OCI-LY1 (cell line): ENCODE results near the gene CNOT8.

Experiments
- H2AFZ ChIP-seq: fragments of 200-600 bp; sonication (generic), shearing (Covaris generic); 2 replicates; pipeline ENCODE4 v1.6.0; 2014; ENCODE audit warnings: antibody characterized with exemption, mild to moderate bottlenecking, low read length
- H3F3A ChIP-seq: fragments of 200-600 bp; sonication (generic), shearing (Covaris generic); 2 replicates; pipeline ENCODE4 v1.6.0; 2014; ENCODE audit warnings: mild to moderate bottlenecking, antibody characterized with exemption, low read length, moderate library complexity; ENCODE audit not compliant: insufficient read depth
- H3K27ac ChIP-seq: fragments of 200-600 bp; sonication (generic); 2 replicates; pipeline ENCODE4 v1.5.1; 2014; ENCODE audit warnings: low read length, mixed run types, mild to moderate bottlenecking, low read depth; ENCODE audit not compliant: poor library complexity, severe bottlenecking
- H3K27me3 ChIP-seq: fragments of 200-600 bp; sonication (generic); 2 replicates; pipeline ENCODE4 v1.6.0; 2014; ENCODE audit warnings: antibody characterized with exemption, mild to moderate bottlenecking, low read length, moderate library complexity; ENCODE audit not compliant: insufficient read depth
- H3K36me3 ChIP-seq: fragments of 200-600 bp; sonication (generic); 2 replicates; pipeline ENCODE4 v1.6.1; 2014; ENCODE audit warnings: mild to moderate bottlenecking, antibody characterized with exemption, low read length, moderate library complexity, mixed read lengths; ENCODE audit not compliant: insufficient read depth
- H3K4me1 ChIP-seq: fragments of 200-600 bp; sonication (generic); 2 replicates; pipeline ENCODE4 v1.5.1; 2014; ENCODE audit warnings: mild to moderate bottlenecking, low read length, moderate library complexity; ENCODE audit not compliant: insufficient read depth, severe bottlenecking
- H3K4me2 ChIP-seq: fragments of 200-600 bp; sonication (generic), shearing (Covaris generic); 2 replicates; pipeline ENCODE4 v1.6.1; 2014; ENCODE audit warnings: low read length
- H3K4me3 ChIP-seq: fragments of 200-600 bp; sonication (generic); 2 replicates; pipeline ENCODE4 v1.5.1; 2014; ENCODE audit warnings: low read length, low read depth, mild to moderate bottlenecking, mixed read lengths; ENCODE audit not compliant: poor library complexity, severe bottlenecking
- H3K79me2 ChIP-seq: fragments of 200-600 bp; shearing (Covaris generic); 2 replicates; pipeline ENCODE4 v1.6.1; 2016; ENCODE audit warnings: mixed run types, low read length, mixed read lengths; ENCODE audit not compliant: insufficient read depth
- H3K9ac ChIP-seq: fragments of 200-600 bp; sonication (generic), shearing (Covaris generic); 2 replicates; pipeline ENCODE4 v1.6.1; 2014; ENCODE audit warnings: mild to moderate bottlenecking, low read length, mixed read lengths
- H3K9me2 ChIP-seq: fragments of 200-600 bp; sonication (generic), shearing (Covaris generic); 2 replicates; pipeline ENCODE4 v1.6.1; 2014; ENCODE audit warnings: low read depth, mild to moderate bottlenecking, low read length, mixed read lengths
- H3K9me3 ChIP-seq: fragments of 200-600 bp; shearing (Covaris generic); 2 replicates; pipeline ENCODE4 v1.6.1; 2014; ENCODE audit warnings: low read length, mixed read lengths
- H4K20me1 ChIP-seq: fragments of 200-600 bp; sonication (generic), shearing (Covaris generic); 2 replicates; pipeline ENCODE4 v1.6.0; 2016; ENCODE audit warnings: mild to moderate bottlenecking, low read length; ENCODE audit not compliant: insufficient read depth
- EZH2 ChIP-seq: fragments of 200-600 bp; sonication (generic), shearing (Covaris generic); IDR thresholded peaks from 2 replicates; pipeline ENCODE4 v1.8.0; 2017; ENCODE audit warnings: borderline replicate concordance, mixed run types, mild to moderate bottlenecking, antibody characterized with exemption, low read length, moderate library complexity, mixed read lengths
- TF ChIP-seq, protein P1 (sequence below): fragments of 200-600 bp; sonication (generic), shearing (Covaris generic); IDR thresholded peaks from 2 replicates; pipeline ENCODE4 v1.5.1; 2017; ENCODE audit warnings: mild to moderate bottlenecking, antibody characterized with exemption, low read length, moderate library complexity, mixed read lengths

CNOT8 gene

DNA sequence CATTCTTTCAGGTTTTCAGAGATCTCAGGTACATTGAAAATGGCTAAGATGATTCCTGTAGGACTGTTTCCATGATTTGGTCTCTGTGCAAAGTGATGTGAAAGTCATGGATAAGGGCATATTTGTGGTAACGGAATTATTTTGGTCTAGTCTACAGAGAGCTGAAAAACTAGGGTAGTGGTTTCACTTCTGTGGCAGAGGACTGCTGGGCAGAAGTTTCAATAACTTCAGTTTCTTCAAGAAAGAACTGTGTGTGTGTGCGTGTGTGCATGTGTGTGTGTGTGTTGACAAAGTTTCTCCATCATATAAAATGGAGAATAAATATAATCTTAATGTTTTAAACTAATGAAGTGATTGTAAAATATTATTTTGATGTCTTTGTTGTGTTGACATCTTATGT lies 4.3 kb downstream of the CNOT8 start:
- Histone ChIP-seq H3K79me2 (peaks cover 54% of the 10 kb centered on the region), H3K4me3 (no peak overlapping the region), H3K9ac (no peak overlapping the region), H3K27ac (no peak overlapping the region), H3K4me2 (no peak overlapping the region), H3K9me2 (no peaks in the 10 kb centered on the region), H4K20me1 (no peaks in the 10 kb centered on the region), H3K27me3 (no peaks in the 10 kb centered on the region), H3K36me3 (peaks cover 60% of the 10 kb centered on the region), H3F3A (no peaks in the 10 kb centered on the region), H3K9me3 (no peaks in the 10 kb centered on the region), H2AFZ (no peak overlapping the region), H3K4me1 (peaks cover 27% of the 10 kb centered on the region)
- TF ChIP-seq, protein P1, sequence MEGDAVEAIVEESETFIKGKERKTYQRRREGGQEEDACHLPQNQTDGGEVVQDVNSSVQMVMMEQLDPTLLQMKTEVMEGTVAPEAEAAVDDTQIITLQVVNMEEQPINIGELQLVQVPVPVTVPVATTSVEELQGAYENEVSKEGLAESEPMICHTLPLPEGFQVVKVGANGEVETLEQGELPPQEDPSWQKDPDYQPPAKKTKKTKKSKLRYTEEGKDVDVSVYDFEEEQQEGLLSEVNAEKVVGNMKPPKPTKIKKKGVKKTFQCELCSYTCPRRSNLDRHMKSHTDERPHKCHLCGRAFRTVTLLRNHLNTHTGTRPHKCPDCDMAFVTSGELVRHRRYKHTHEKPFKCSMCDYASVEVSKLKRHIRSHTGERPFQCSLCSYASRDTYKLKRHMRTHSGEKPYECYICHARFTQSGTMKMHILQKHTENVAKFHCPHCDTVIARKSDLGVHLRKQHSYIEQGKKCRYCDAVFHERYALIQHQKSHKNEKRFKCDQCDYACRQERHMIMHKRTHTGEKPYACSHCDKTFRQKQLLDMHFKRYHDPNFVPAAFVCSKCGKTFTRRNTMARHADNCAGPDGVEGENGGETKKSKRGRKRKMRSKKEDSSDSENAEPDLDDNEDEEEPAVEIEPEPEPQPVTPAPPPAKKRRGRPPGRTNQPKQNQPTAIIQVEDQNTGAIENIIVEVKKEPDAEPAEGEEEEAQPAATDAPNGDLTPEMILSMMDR: no peak
- no peak for TF ChIP-seq EZH2

DNA sequence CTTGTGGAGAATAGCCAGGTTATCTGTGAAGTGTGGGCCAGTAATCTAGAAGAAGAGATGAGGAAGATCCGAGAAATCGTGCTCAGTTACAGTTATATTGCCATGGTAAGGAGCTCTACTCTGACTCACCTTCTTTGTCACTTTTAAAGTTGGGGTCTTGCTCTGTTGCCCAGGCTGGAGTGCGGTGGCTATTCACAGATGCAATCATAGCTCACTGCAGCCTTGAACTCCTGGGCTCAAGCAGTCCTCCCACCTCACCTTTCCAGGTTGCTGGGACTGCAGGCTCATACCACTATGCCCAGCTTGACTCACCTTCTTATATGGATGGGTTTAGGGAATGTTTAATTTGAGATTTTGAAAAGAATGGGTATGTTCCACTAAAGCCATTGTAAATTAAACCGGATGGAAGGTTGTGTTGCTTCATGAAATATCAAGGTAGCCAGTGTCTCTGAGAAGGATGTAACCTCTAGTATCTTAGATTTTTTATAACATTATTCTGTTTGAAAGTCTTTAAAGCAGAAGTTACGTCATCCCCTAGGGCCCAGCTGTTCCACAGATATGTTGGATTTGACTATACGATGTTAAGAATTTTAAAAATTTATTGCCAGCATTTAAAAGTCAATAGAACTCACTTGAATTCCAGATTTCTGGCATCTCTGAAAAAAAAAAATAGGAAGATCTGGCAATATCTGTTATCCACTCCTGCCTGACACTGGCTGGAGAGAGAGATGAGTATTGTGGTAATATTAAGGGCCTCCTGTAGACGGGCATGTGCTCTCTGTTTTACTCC lies 5.1 kb downstream of the CNOT8 start:
- H3K4me2 ChIP-seq: no peak overlapping the region
- no peak overlapping the region for H3K9ac ChIP-seq
- H3K4me1 ChIP-seq: peaks cover 27% of the 10 kb centered on the region
- no peaks in the 10 kb centered on the region for H3K27me3 ChIP-seq
- peaks cover 54% of the 10 kb centered on the region for H3K79me2 ChIP-seq
- H3K9me3 ChIP-seq: no peaks in the 10 kb centered on the region
- H2AFZ ChIP-seq: no peak overlapping the region
- no peaks in the 10 kb centered on the region for H3K9me2 ChIP-seq
- TF ChIP-seq, protein P1: no peak
- no peak for TF ChIP-seq EZH2
- H4K20me1 ChIP-seq: no peaks in the 10 kb centered on the region
- H3K36me3 ChIP-seq: peaks cover 62% of the 10 kb centered on the region
- H3K27ac ChIP-seq: no peak overlapping the region
- no peaks in the 10 kb centered on the region for H3F3A ChIP-seq
- H3K4me3 ChIP-seq: no peak overlapping the region

DNA sequence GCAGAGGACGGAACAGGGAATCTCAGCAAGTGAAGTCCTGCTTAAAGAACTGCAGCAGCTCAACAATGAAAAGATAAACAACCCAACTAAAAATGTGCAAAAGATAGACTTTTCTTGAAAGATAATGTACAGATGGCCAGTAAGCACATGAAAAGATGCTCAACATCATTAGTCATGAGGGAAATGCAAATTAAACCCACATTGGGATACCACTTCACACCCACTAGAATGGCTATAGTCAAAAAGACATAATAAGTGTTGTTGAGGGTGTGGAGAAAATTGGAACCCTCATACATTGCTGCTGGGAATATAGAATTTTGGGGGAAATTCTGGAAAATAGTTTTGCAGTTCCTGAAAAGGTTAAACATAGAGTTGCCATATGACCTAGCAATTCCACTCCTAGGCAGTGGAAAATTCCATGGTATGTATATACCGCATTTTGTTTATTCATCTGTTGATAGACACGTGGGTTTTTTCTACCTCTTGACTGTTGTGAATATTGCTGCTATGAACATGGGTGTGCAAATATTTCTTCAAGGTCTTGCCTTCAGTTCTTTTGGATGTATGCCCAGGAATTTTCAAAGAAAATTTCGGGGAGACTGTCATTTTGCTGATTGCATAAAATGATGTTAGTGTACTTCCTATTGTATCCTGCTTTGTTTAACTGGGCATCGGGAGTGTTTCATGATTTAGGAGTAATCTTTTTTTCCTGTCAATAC lies 7.2 kb downstream of the CNOT8 start:
- H3F3A ChIP-seq: no peaks in the 10 kb centered on the region
- peaks cover 77% of the 10 kb centered on the region for H3K36me3 ChIP-seq
- peaks cover 35% of the 10 kb centered on the region for H3K79me2 ChIP-seq
- H3K9me2 ChIP-seq: no peaks in the 10 kb centered on the region
- H3K9ac ChIP-seq: no peak overlapping the region
- no peak overlapping the region for H3K4me2 ChIP-seq
- H4K20me1 ChIP-seq: no peaks in the 10 kb centered on the region
- no peak overlapping the region for H3K4me3 ChIP-seq
- H3K9me3 ChIP-seq: no peaks in the 10 kb centered on the region
- TF ChIP-seq EZH2: no peak
- TF ChIP-seq, protein P1: no peak
- no peak overlapping the region for H3K27ac ChIP-seq
- H2AFZ ChIP-seq: no peak overlapping the region
- H3K4me1 ChIP-seq: peaks cover 18% of the 10 kb centered on the region
- no peaks in the 10 kb centered on the region for H3K27me3 ChIP-seq
